Mucosa of descending colon (tissue), 3 donors: Measurements from ENCODE around the gene SNCB. TPM values are rescaled to one million over a fixed set of nuclear protein-coding genes. Genes with fewer than 3 reads are reported as not detected.

Source experiments
- ATAC-seq: fragments of 200-7000 bp; cut with Tn5 transposase; one replicate; pipeline ENCODE4 v1.9.1; 2020; ENCODE audit warnings: mild to moderate bottlenecking, moderate library complexity
- DNase-seq, 3 donors: peaks; one replicate each; pipeline ENCODE4 v3.0.0-alpha.2; 2020
- H3K36me3 ChIP-seq: fragments of 200-600 bp; one replicate; pipeline ENCODE4 v1.8.0; 2021; ENCODE audit warnings: low read depth, mild to moderate bottlenecking
- H3K4me1 ChIP-seq: fragments of 200-600 bp; one replicate; pipeline ENCODE4 v1.8.0; 2021; ENCODE audit warnings: low read depth, mild to moderate bottlenecking
- H3K4me3 ChIP-seq: fragments of 200-600 bp; one replicate; pipeline ENCODE4 v1.8.0; 2021; ENCODE audit warnings: mild to moderate bottlenecking
- H3K9me3 ChIP-seq: fragments of 200-600 bp; one replicate; pipeline ENCODE4 v1.8.0; 2021; ENCODE audit warnings: mild to moderate bottlenecking
- intact Hi-C, 2 donors: fragments of 100-400 bp; cut with DNase I in 1 of 2; cut with micrococcal nuclease in 1 of 2; formaldehyde crosslinking; loops; one replicate each; pipeline versions ENCODE4 v1.11.0 to v1.11.1; 2022; cut with DNase I, micrococcal nuclease
- total RNA-seq, 3 donors: library from RNA; stranded (reverse); fragmentation: NEBNext Ultra II Directional in 2 of 3; extraction: Animal tissue kit (Norgen Biotek cat#: 25700) in 2 of 3; gene quantifications; one replicate each; pipeline versions ENCODE4 v1.2.1 to v1.2.4, GENCODE V29; 2021 to 2023
- TF ChIP-seq, protein P1 (sequence below): fragments of 200-600 bp; IDR thresholded peaks from one replicate; pipeline ENCODE4 v1.8.0; 2022; ENCODE audit warnings: antibody characterized with exemption, mild to moderate bottlenecking
- donor health status: DM: no; HTN: no; CAD: no; lungs with moderate emphysema.
- donor health status: DM: no; HTN: no; CAD: no.
- donor health status: DM: no; HTN: yes; CAD: no.

Gene SNCB
- total RNA-seq, 3 donors from 2014 or later, result 0.89 TPM; not detected in 2

DNA sequence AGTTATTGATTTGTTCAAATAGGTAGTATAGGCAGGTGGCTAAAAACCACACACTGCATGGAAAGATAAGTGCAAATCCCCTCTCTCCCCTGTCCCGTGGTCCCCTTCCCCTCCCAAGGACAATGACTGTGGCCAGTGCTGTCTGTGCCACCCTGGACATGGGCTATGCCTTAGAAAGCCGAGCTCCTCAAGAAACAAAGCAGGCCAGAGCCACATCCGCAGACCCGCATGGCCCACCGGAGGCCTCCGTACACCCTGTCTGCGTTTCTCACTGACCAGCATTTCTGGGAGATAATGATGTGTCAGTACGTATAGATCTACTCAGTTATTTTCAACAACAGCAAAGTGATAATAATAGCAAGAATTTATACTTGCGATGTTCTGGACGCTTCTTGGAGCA lies 33.2 kb upstream of the SNCB start:
- peaks cover 7% of the 10 kb centered on the region for H3K4me1 ChIP-seq
- intact Hi-C loops, result no loop called here
- H3K36me3 ChIP-seq, result no peaks in the 10 kb centered on the region
- H3K4me3 ChIP-seq, result no peak overlapping the region
- TF ChIP-seq, protein P1, sequence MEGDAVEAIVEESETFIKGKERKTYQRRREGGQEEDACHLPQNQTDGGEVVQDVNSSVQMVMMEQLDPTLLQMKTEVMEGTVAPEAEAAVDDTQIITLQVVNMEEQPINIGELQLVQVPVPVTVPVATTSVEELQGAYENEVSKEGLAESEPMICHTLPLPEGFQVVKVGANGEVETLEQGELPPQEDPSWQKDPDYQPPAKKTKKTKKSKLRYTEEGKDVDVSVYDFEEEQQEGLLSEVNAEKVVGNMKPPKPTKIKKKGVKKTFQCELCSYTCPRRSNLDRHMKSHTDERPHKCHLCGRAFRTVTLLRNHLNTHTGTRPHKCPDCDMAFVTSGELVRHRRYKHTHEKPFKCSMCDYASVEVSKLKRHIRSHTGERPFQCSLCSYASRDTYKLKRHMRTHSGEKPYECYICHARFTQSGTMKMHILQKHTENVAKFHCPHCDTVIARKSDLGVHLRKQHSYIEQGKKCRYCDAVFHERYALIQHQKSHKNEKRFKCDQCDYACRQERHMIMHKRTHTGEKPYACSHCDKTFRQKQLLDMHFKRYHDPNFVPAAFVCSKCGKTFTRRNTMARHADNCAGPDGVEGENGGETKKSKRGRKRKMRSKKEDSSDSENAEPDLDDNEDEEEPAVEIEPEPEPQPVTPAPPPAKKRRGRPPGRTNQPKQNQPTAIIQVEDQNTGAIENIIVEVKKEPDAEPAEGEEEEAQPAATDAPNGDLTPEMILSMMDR, result no peak
- DNase-seq (no peak), ATAC-seq (no peak)
- H3K9me3 ChIP-seq, result no peaks in the 10 kb centered on the region

DNA sequence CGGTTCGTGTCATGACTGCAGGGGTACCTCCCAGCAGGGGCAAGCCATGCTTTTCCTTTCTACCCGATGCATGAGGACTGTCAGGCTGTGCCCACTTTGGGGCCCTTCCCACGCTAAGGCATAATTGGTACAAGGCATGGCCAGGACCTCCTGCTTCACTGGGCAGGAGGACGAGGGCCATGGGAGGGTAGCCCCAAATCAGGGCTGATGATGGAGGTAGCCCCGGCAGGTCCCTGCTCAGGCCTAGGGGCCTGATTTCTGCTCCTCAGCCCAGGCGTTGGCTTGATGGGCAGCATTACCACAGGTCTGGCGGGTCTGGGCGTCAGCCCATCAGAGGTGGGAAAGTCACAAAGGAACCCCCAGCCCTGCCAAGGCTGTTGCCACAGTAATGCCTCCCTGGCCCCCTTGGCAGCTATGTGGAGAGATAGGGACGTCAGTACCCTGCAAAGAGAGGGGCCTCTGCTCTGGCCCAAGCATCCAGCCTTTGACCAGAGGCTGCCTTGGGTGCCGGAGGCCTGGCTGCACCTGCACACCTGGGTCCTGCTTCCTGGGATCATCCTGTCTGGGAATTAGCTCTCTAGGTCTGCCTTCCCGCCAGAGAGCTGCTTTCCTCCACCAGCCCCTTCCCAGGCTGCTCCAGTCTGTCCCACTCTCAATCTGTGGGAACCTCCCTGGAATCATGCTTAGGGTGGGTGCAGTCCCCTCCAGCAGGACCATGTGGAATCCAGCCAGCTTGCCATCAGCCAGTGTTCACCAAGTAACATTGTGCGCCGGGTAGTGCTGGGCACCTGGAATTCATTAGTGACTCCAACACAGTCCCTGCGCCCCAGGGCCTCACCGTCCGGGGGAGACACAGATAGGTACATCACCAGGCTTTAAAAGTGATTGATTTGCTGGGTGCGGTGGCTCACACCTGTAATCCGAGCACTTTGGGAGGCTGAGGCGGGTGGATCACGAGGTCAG lies 32.3 kb upstream of the SNCB start:
- no peak for ATAC-seq
- TF ChIP-seq, protein P1, result no peak
- DNase-seq, result no peak
- no peaks in the 10 kb centered on the region for H3K9me3 ChIP-seq
- no peak overlapping the region for H3K4me3 ChIP-seq
- intact Hi-C loops, result no loop called here
- peaks cover 13% of the 10 kb centered on the region for H3K4me1 ChIP-seq
- no peaks in the 10 kb centered on the region for H3K36me3 ChIP-seq

DNA sequence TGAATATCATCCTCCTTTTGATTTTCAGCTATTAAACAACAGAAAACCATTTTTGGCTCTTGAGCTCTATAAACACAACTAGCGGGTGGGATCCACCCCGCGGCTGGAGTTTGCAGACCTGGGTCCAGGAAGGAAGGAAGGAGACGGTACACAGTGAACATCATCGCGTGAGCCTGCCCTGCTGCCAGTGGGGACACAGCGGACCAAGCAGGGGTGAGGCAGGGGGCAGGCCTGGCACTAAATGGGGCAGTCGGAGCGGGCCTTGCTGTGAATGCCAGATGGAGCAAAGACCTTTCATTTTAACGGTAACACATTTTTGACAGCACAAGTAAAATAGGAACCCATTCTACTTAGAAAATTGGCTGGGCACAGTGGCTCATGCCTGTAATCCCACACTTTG lies 31.3 kb upstream of the SNCB start:
- intact Hi-C loops, result no loop called here
- Histone ChIP-seq H3K4me3 (no peak overlapping the region), H3K9me3 (no peaks in the 10 kb centered on the region), H3K36me3 (no peaks in the 10 kb centered on the region), H3K4me1 (peaks cover 13% of the 10 kb centered on the region)
- DNase-seq (no peak), ATAC-seq (no peak)
- TF ChIP-seq, protein P1, result no peak

DNA sequence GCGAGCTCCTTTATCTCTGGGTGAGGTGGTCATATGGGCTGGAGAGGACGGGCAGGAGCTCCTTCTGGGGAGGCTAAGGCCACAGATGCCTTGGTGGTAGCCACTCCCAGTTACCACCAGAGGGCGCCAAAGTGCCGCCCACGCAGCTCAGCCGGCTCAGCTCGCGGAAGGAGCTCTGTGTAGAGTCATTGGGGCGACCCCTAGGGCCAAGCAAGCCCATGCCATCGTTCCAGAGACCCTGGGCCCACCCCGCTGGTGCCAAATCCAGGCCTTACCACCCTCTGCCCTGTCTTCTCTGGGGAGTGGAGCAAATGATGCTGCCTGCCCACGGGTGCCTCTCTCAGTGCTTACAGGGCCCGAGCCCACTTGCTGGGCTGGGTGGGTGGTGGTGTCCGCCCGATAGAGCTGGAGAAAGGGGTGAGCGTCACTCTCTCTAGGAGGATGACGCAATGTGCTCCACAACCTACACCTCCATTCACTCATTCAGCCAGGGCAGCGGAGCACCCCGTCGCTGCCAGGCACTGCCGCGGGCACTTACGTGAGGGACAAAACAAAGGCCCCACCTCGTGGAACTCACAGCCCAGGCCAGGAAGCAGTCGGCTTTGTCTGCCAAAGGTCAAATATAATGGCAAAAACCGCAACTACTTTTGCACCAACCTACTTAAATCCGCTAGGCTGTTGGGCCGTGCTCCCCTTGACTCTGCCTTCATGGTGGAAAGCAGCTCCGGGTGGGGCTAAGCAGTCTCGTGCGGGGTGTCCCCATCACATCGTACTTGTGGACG lies 30.7 kb upstream of the SNCB start:
- intact Hi-C loops, result no loop called here
- ATAC-seq, result peak; percentile 80
- Histone ChIP-seq H3K4me1 (peaks cover 13% of the 10 kb centered on the region), H3K36me3 (no peaks in the 10 kb centered on the region), H3K9me3 (no peaks in the 10 kb centered on the region), H3K4me3 (no peak overlapping the region)
- peak; percentile 69 to 79 (median 78) for DNase-seq
- TF ChIP-seq, protein P1, result peak; percentile 96

DNA sequence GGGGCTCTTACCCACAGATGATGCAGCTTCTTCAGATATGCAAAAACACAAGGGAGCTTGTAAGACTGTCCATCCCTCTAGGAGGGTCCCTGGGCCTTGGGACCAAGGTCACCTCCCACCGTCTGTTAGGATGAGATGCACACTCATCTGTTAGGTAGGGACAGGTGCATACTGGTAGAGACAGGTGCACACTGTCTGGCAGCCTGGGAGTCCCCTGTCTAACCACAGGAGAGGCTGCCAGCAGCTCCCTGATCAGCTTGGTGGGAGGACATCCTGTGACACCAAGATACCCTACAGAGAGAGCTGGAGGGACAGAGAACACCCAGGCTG lies 30.2 kb upstream of the SNCB start:
- intact Hi-C loops, result no loop called here
- ATAC-seq (no peak), DNase-seq (no peak)
- no peaks in the 10 kb centered on the region for H3K9me3 ChIP-seq
- TF ChIP-seq, protein P1, result no peak
- no peaks in the 10 kb centered on the region for H3K36me3 ChIP-seq
- no peak overlapping the region for H3K4me3 ChIP-seq
- peaks cover 13% of the 10 kb centered on the region for H3K4me1 ChIP-seq
